ENCODE measurements around the gene RTBDN. TPM values are rescaled to one million over a fixed set of nuclear protein-coding genes. Genes with fewer than 3 reads are reported as not detected.

The RTBDN gene
- total and polyA plus RNA-seq, 2 of the 8 experiments (the other 6 are each of a cell fraction or from before 2014, with no cell fraction given) = 4.0 to 4.8 TPM

DNA sequence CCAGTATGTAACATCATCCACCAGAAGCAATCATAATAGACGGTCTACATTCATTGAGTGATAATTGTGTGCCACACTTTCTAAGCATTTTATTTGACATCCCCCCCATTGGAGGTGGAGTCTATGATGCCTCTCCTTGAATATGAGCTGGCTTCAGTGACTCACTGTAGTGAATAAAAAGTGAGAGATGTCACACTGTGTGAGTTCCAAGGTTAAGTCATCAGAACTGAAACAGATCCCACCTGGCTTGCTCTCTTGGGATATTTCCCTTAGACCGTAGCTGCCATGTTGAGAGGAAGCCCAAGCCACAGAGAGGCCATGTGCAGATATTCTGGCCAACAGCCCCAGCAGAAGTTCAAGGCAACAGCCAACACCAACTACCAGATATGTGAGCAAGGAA is 12.6 kb downstream of the RTBDN start:
- Histone ChIP-seq H3K4me1 (replicated peaks in 1 of 4; ENCODE audit: control insufficient read depth in 3 of 4, insufficient read depth in 4 of 4, low read length in 3 of 4) (no peaks in the 10 kb centered on the region; a peak in 1 of 7 replicates), H2BK20ac (ENCODE audit: low read length) (no peak overlapping the region), H4K8ac (ENCODE audit: extremely low read depth, insufficient read depth, low read length) (no peak overlapping the region), H3K14ac (ENCODE audit: insufficient read length) (no peak overlapping the region), H3K23me2 (ENCODE audit: low read depth, low read length) (peaks cover 2% of the 10 kb centered on the region; the same call in 1 of the 2 replicates), H3K4me3 (ENCODE audit: extremely low read depth in 1 of 4, insufficient read depth in 2 of 4, low read depth in 3 of 4, low read length in 4 of 4) (no peak overlapping the region), H3K23ac (ENCODE audit: insufficient read length) (no peak overlapping the region), H3K56ac (replicated peaks; ENCODE audit: insufficient read length, low read depth, low read length) (no peak overlapping the region), H4K20me1 (replicated peaks in 1 of 2; ENCODE audit: control insufficient read depth in 1 of 2, insufficient read depth in 2 of 2, low read length in 2 of 2) (no peaks in the 10 kb centered on the region), H3K9ac (replicated peaks in 1 of 4; ENCODE audit: extremely low read depth in 1 of 4, low read depth in 3 of 4, low read length in 3 of 4) (no peak overlapping the region), H3K79me2 (ENCODE audit: control insufficient read depth in 1 of 2, insufficient read depth in 2 of 2, low read length in 2 of 2) (no peaks in the 10 kb centered on the region), H3K4ac (replicated peaks; ENCODE audit: insufficient read length, low read depth, low read length) (no peak overlapping the region), H3K4me2 (ENCODE audit: insufficient read depth in 1 of 2, low read depth in 2 of 2, low read length in 2 of 2) (no peak overlapping the region), H2BK5ac (ENCODE audit: low read depth, low read length) (no peak overlapping the region), H3K27ac (ENCODE audit: low read depth, low read length) (no peak overlapping the region), H2BK120ac (replicated peaks; ENCODE audit: low read depth, low read length) (no peak overlapping the region), H2AK5ac (ENCODE audit: low read depth, low read length) (no peak overlapping the region), H4K91ac (replicated peaks; ENCODE audit: insufficient read length, low read length) (no peak overlapping the region), H2AFZ (ENCODE audit: low read length) (no peak overlapping the region), H3K36me3 (ENCODE audit: control insufficient read depth in 2 of 4, insufficient read depth in 4 of 4, low read length in 3 of 4) (no peaks in the 10 kb centered on the region; a peak in 1 of 8 replicates), H3K79me1 (ENCODE audit: low read depth, low read length) (no peaks in the 10 kb centered on the region), H4K5ac (ENCODE audit: insufficient read length, low read depth, low read length) (no peak overlapping the region), H3K9me3 (ENCODE audit: insufficient read depth in 2 of 2, low read depth in 1 of 2, low read length in 1 of 2) (no peaks in the 10 kb centered on the region), H3K18ac (ENCODE audit: extremely low read depth, low read length) (no peak overlapping the region), H2BK12ac (ENCODE audit: low read depth, low read length) (no peak overlapping the region), H2BK15ac (ENCODE audit: low read length) (no peak overlapping the region), H3K27me3 (replicated peaks in 1 of 4; ENCODE audit: control insufficient read depth in 3 of 4, extremely low read depth in 1 of 4, insufficient read depth in 3 of 4, low read length in 3 of 4) (no peaks in the 10 kb centered on the region)
- FAIRE-seq (no peak), DNase-seq (ENCODE audit: low read depth in 1 of 2, low spot score in 2 of 2) (no peak)
- whole genome bisulfite sequencing, 2 experiments (ENCODE audit: extremely low coverage in 1 of 2, insufficient coverage in 1 of 2, insufficient read length in 1 of 2, insufficient replicate concordance in 2 of 2, low coverage in 1 of 2, low lambda C conversion rate in 2 of 2, missing lambda C conversion rate in 1 of 2) = 89% methylated on average over 2 of the region's 2 CpGs; no CpG with 5 or more reads in 1 of the 2 experiments
- CTCF ChIA-PET (ENCODE audit: partially characterized antibody) = interaction anchor here (1.0 kb wide), 1 partner anchor 25 kb away, joined by 3 read pairs; no protein-coding TSS in a partner anchor
- POLR2A ChIA-PET (ENCODE audit: partially characterized antibody) = interaction anchor here (0.6 to 1.2 kb wide), 2 partner anchors 9 to 13 kb away, joined by 3 to 5 read pairs; partner anchors contain the start of gene RTBDN
- TF ChIP-seq GABPA (IDR thresholded peaks at IDR 0.05; ENCODE audit: borderline replicate concordance, insufficient read depth, low read length) = no peak
- TF ChIP-seq ZNF274 (IDR thresholded peaks at IDR 0.05; ENCODE audit: borderline replicate concordance, extremely low read depth, low read length) = no peak
- TF ChIP-seq HDAC2 (IDR thresholded peaks at IDR 0.05; ENCODE audit: borderline replicate concordance in 1 of 2, low read depth in 2 of 2, low read length in 2 of 2) = no peak
- TF ChIP-seq RNF2 (IDR thresholded peaks at IDR 0.05; ENCODE audit: borderline replicate concordance, low read depth, low read length, missing control alignments, poor library complexity, severe bottlenecking) = no peak
- TF ChIP-seq YY1 (IDR thresholded peaks at IDR 0.05; ENCODE audit: low read depth, low read length) = no peak
- no peak for TF ChIP-seq TCF12 (IDR thresholded peaks at IDR 0.05; ENCODE audit: low read depth, low read length)
- TF ChIP-seq RAD21 (IDR thresholded peaks at IDR 0.05 in 1 of 2, conservative IDR thresholded peaks at IDR 0.05 in 1 of 2; ENCODE audit: low read depth in 2 of 2, low read length in 2 of 2) = no peak
- no peak for TF ChIP-seq CHD2 (IDR thresholded peaks at IDR 0.05; ENCODE audit: low read length)
- no peak for TF ChIP-seq RXRA (IDR thresholded peaks at IDR 0.05; ENCODE audit: insufficient read depth, low read depth, low read length)
- TF ChIP-seq TBP (IDR thresholded peaks at IDR 0.05; ENCODE audit: low read depth, low read length) = no peak
- TF ChIP-seq RFX5 (IDR thresholded peaks at IDR 0.05; ENCODE audit: borderline replicate concordance, low read depth, low read length) = no peak
- TF ChIP-seq MAFK (IDR thresholded peaks at IDR 0.05; ENCODE audit: low read depth, low read length) = no peak
- no peak for TF ChIP-seq RBBP5 (IDR thresholded peaks at IDR 0.05; ENCODE audit: borderline replicate concordance, low read depth, low read length)

Data from H1 (cell line).